ENCODE data around the gene DBR1.

DBR1 gene

DNA sequence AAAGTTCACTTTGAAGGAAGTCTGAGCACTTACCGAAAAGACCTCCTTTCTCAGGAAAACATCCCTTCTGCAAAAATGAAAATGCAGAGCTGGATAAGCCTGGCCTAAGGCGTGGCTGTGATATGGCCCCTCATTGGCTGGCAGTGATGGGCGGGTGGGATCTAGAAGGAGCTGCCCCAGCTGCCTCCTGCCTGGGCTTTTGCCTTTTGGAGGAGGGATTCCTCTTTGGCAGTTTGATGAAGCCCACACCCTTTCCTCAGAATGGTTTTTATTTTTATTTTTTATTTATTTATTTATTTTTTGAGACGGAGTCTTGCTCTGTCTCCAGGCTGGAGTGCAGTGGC, 55.3 kb downstream of the DBR1 start:
- no peak for DNase-seq (ENCODE audit: low read depth)

GRCh38 chr3:138118612-138119422, 55.9 kb downstream of the DBR1 start:
- DNase-seq (ENCODE audit: low read depth), result peak; percentile 49

DNA sequence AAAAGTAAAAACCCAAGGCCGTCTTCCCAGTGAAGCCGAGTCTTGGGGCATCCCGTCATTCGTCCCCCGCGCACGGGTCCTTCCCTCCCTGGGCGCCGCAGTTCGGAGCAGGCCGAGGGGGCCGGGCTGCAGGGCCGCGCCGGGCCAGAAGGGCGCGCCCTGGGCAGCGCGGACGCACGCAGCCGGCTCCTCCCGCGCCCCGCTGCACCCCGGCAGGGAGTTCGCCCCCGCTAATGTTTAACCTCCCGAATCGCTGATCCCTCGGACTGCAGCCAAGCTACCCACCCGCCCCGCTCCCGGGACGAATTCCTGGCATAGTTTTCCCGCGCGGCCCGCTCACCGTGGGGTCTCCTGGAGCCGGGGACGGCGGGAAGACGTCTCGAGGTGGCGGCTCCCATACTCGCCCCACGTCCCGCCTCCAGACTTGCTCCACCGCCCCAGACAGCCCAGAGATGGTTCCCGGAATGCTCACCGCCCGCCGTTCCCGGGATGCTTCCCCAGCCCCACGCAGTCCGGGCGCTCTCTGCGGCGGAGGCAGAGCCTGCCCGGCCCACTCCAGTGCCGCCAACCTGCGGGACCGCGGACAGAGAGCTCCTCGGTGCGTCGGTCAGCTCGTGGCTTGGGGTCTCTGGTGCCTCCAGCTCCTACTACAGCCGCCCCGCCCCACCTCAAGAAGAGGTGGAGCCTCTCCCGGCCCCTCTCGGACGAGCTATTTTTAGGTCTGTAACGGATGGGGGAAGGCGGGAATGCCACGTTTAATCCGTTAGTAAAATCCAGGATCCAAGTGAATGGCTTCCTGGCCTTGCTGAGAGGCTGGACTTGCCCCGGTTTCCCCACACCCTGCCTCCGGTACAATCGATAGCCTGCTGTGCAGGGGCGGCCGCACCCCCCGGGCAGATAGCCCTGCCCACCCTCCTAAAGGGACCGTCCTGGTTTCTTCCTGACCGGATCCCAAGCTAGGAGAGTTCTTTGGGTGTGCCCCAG, 59.4 kb downstream of the DBR1 start, which contains the start of gene DZIP1L:
Gene DZIP1L (minus strand): TSS at position 621 of the 984 bp plus-strand sequence. CDS start 11,637 bp downstream, outside the sequence.
- DNase-seq (ENCODE audit: low read depth), result peak; percentile 56

DNA sequence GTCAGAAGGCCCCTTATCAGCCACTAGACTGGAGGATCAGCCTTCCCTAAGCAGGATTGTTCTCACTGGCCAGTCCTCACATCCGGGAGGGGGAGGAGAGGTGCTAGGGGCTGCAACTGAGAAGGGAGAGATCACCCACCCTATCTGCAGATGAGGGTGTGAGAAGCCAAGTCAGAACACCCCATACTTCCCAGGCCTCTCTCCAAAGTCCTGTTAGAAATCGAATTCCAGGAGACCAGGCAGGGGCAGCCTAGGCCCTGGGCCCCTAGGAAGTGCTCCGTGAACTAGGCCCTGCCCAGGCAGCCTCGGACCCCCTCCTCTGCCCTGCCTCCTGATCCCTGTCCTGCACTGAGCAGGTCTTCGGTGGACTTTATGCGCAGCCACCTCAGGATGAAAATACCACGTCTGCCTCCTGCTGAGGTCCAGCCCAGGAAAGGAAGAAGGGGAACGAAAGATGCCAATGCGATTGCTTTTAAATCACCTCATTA, 60.2 kb downstream of the DBR1 start:
- no peak for DNase-seq (ENCODE audit: low read depth)

GRCh38 chr3:138113326-138113725, 61.4 kb downstream of the DBR1 start:
- no peak for DNase-seq (ENCODE audit: low read depth)

DNA sequence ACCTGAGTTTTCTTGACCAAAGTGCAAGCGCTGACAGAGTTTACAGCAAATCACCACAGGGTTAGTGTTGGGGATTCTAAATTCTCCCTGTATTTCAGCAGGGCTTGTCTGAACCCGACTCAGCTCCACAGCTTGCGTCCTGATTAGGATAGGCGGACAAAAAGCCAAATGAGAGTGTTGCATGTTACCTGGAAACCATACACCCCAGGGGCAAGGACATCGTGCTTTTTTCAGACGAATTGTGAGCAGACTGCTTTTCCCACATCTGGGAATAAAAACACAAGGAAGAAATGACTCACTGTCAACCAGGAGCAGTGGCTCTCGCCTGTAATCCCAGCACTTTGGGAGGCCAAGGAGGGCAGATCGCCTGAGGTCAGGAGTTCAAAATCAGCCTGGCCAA, 62.4 kb downstream of the DBR1 start:
- DNase-seq (ENCODE audit: low read depth), result no peak
